SK-N-SH (cell line): Measurements from ENCODE around the gene PAXIP1. TPM values are rescaled to one million over a fixed set of nuclear protein-coding genes. Genes with fewer than 3 reads are reported as not detected.
A peak's percentile ranks its signal among the peaks of the same experiment; 100 is the strongest.

Source experiments
- CTCF ChIA-PET: fragments of 300-600, 350-600 bp; formaldehyde crosslinking; extraction: SDS; loops from one replicate; lab custom pipeline; 2021; lab: Yijun Ruan, JAX
- POLR2A ChIA-PET: fragments of 350-600 bp; sonication (Branson Sonifier 250); formaldehyde crosslinking; extraction: SDS; loops from one replicate; lab custom pipeline; 2020; ENCODE audit warnings: antibody characterized with exemption, inconsistent platforms; lab: Yijun Ruan, JAX
- DNase-seq: peaks from one replicate; pipeline ENCODE4 v3.0.0; 2012
- H2AFZ ChIP-seq: fragments of 200-600 bp; sonication (generic); 2 replicates; pipeline ENCODE4 v1.8.1; 2016; ENCODE audit warnings: antibody characterized with exemption, mild to moderate bottlenecking, low read depth
- H3F3A ChIP-seq: fragments of 200-600 bp; sonication (generic); replicated peaks from 2 replicates; pipeline ENCODE3; 2016; ENCODE audit warnings: antibody characterized with exemption, mild to moderate bottlenecking; ENCODE audit not compliant: insufficient read depth
- H3K27ac ChIP-seq, 2 experiments: fragments of 200-500 bp in 1 of 2; fragments of 200-600 bp in 1 of 2; sonication (Bioruptor generic) in 1 of 2; sonication (generic), shearing (Covaris generic) in 1 of 2; 2 replicates each; pipeline versions ENCODE4 v1.5.1 to v1.6.1; 2014 to 2016; ENCODE audit warnings: low read depth in 2 of 2, inconsistent platforms in 1 of 2, low read length in 1 of 2, mild to moderate bottlenecking in 1 of 2, mixed read lengths in 1 of 2
- H3K27me3 ChIP-seq: fragments of 200-600 bp; sonication (generic), shearing (Covaris generic); 2 replicates; pipeline ENCODE4 v1.6.1; 2016; ENCODE audit warnings: mixed run types; ENCODE audit not compliant: insufficient read depth
- H3K36me3 ChIP-seq, 2 experiments: fragments of 200-500 bp in 1 of 2; fragments of 200-600 bp in 1 of 2; sonication (Bioruptor generic) in 1 of 2; sonication (generic) in 1 of 2; replicated peaks in 1 of 2; 2 replicates each; pipeline versions ENCODE3 to v1.5.1; 2014 to 2016; ENCODE audit warnings: low read length in 1 of 2, mild to moderate bottlenecking in 1 of 2; ENCODE audit not compliant: insufficient read depth in 2 of 2, control insufficient read depth in 1 of 2
- H3K4me1 ChIP-seq, 2 experiments: fragments of 200-500 bp in 1 of 2; fragments of 200-600 bp in 1 of 2; sonication (Bioruptor generic) in 1 of 2; sonication (generic), shearing (Covaris generic) in 1 of 2; 2 replicates each; pipeline versions ENCODE4 v1.5.1 to v1.6.1; 2014 to 2016; ENCODE audit warnings: low read depth in 1 of 2, low read length in 1 of 2, mixed run types in 1 of 2; ENCODE audit not compliant: insufficient read depth in 2 of 2, control insufficient read depth in 1 of 2
- H3K4me2 ChIP-seq: fragments of 200-600 bp; sonication (generic), shearing (Covaris generic); 2 replicates; pipeline ENCODE4 v1.6.1; 2017; ENCODE audit warnings: mixed run types
- H3K4me3 ChIP-seq, 2 experiments: fragments of 200-500 bp in 1 of 2; fragments of 200-600 bp in 1 of 2; sonication (Bioruptor generic) in 1 of 2; sonication (generic), shearing (Covaris generic) in 1 of 2; 2 replicates each; pipeline versions ENCODE4 v1.5.1 to v1.8.1; 2014 to 2016; ENCODE audit warnings: low read depth in 2 of 2, inconsistent platforms in 1 of 2, low read length in 1 of 2, mild to moderate bottlenecking in 1 of 2, mixed read lengths in 1 of 2, moderate library complexity in 1 of 2
- H3K79me2 ChIP-seq: fragments of 200-600 bp; sonication (generic); 2 replicates; pipeline ENCODE4 v1.8.1; 2017; ENCODE audit warnings: mild to moderate bottlenecking; ENCODE audit not compliant: insufficient read depth
- H3K9ac ChIP-seq: fragments of 200-600 bp; sonication (generic); 2 replicates; pipeline ENCODE4 v1.6.1; 2017; ENCODE audit warnings: mixed run types
- H3K9me2 ChIP-seq: fragments of 200-600 bp; sonication (generic); 2 replicates; pipeline ENCODE4 v1.6.1; 2017; ENCODE audit warnings: mixed run types
- H3K9me3 ChIP-seq: fragments of 200-600 bp; sonication (generic); 2 replicates; pipeline ENCODE4 v1.6.1; 2017; ENCODE audit warnings: mixed run types, mild to moderate bottlenecking, moderate library complexity
- H4K20me1 ChIP-seq: fragments of 200-600 bp; sonication (generic); 2 replicates; pipeline ENCODE4 v1.6.1; 2017; ENCODE audit warnings: mild to moderate bottlenecking, mixed run types; ENCODE audit not compliant: insufficient read depth
- ELF1 ChIP-seq: IDR thresholded peaks from 2 replicates; pipeline ENCODE4 v1.4.0; 2012
- EP300 ChIP-seq, 2 experiments: IDR thresholded peaks; 2 replicates each; pipeline versions ENCODE4 v1.4.0 to v1.6.1; 2012; ENCODE audit warnings: borderline replicate concordance in 1 of 2, low read depth in 1 of 2, low read length in 1 of 2
- FOSL2 ChIP-seq: IDR thresholded peaks from 2 replicates; pipeline ENCODE4 v1.4.0; 2012; ENCODE audit warnings: low read depth, mild to moderate bottlenecking, moderate library complexity, borderline replicate concordance
- FOXJ3 ChIP-seq: sonication (generic); formaldehyde crosslinking; IDR thresholded peaks from 2 replicates; pipeline ENCODE4 v1.5.1; 2020; ENCODE audit warnings: mild to moderate bottlenecking, missing genetic modification reagents
- FOXM1 ChIP-seq: IDR thresholded peaks from 2 replicates; pipeline ENCODE4 v1.4.0; 2012; ENCODE audit warnings: low read depth, mild to moderate bottlenecking
- GABPA ChIP-seq: IDR thresholded peaks from 2 replicates; pipeline ENCODE4 v1.4.0; 2012; ENCODE audit warnings: low read depth, mild to moderate bottlenecking
- GATA2 ChIP-seq: sonication (generic); formaldehyde crosslinking; IDR thresholded peaks from 2 replicates; pipeline ENCODE4 v1.5.0; 2020; ENCODE audit warnings: mild to moderate bottlenecking, missing genetic modification reagents
- JUND ChIP-seq: IDR thresholded peaks from 2 replicates; pipeline ENCODE4 v1.4.0; 2012
- MXI1 ChIP-seq: IDR thresholded peaks from 2 replicates; pipeline ENCODE4 v1.6.1; 2012; ENCODE audit warnings: mild to moderate bottlenecking, low read depth, low read length, improper control_type of control experiment
- NFIC ChIP-seq: IDR thresholded peaks from 2 replicates; pipeline ENCODE4 v1.4.0; 2012; ENCODE audit warnings: borderline replicate concordance
- POLR2AphosphoS5 ChIP-seq: IDR thresholded peaks from 2 replicates; pipeline ENCODE4 v1.6.1; 2012; ENCODE audit warnings: low read depth, low read length
- RAD21 ChIP-seq: IDR thresholded peaks from 2 replicates; pipeline ENCODE4 v1.6.1; 2012; ENCODE audit warnings: mild to moderate bottlenecking, low read length
- SIN3A ChIP-seq: IDR thresholded peaks from 2 replicates; pipeline ENCODE4 v1.6.1; 2012; ENCODE audit warnings: low read depth, mild to moderate bottlenecking, low read length, moderate library complexity, borderline replicate concordance
- SMC3 ChIP-seq: IDR thresholded peaks from 2 replicates; pipeline ENCODE4 v1.6.1; 2012; ENCODE audit warnings: low read depth, low read length, improper control_type of control experiment
- TCF12 ChIP-seq: IDR thresholded peaks from 2 replicates; pipeline ENCODE4 v1.4.0; 2012
- YY1 ChIP-seq: IDR thresholded peaks from 2 replicates; pipeline ENCODE4 v1.4.0; 2012; ENCODE audit warnings: low read depth, mild to moderate bottlenecking
- WGBS: methylation state at CpG from one replicate; pipeline ENCODE4 v1.1.6; 2017; ENCODE audit warnings: low lambda C conversion rate; 5-methylcytosine and 5-hydroxymethylcytosine counted together
- polyA plus RNA-seq, 3 experiments: library from polyadenylated mRNA; depleted of rRNA; stranded (reverse); fragments of >200 nt; gene quantifications; 2 replicates each; pipeline ENCODE4 v1.2.3, GENCODE V29; 2012
- TF ChIP-seq, protein P1 (sequence below): fragments of 200-600 bp; sonication (generic); IDR thresholded peaks from 2 replicates; pipeline ENCODE4 v1.6.1; 2017; ENCODE audit warnings: antibody characterized with exemption, mild to moderate bottlenecking, moderate library complexity
- TF ChIP-seq, protein P2 (sequence below): IDR thresholded peaks from 2 replicates; pipeline ENCODE4 v1.4.0; 2012; ENCODE audit warnings: low read depth

PAXIP1 gene
- polyA plus RNA-seq, 1 of the 3 experiments (the other 2 are of a cell fraction): 9.2 TPM

DNA sequence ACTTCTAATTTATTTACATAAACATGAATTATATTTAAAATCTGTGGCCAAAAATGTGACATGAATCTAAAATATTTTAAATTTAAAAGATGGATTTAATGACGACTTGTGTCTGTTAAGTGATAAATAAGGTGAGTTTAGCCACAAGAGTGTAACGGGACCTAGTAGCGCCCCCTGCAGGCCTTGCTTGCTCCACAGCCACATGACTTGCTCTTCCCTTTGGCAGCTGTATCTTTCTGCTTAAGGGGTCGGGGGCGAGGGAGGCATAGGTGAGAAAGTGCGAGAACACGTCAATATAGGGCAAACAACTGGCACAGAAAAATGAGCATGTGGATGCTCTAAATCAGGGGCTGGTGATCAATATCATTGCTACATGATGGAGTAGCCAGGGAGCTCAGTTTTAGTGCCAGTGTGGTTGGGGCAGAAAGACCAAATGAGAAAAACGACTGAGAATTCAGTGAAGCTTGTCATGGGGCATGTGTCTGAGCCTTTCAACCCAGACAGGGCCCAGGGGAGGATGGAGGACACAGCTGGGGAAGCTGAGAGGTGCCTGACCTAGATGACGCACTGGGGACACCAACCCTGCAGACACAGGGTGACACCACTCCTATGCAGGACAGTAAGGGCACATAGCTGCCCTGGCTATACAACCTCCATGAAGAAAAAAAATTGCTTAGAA is 49.8 kb downstream of the PAXIP1 start:
- Histone ChIP-seq H3K27ac (no peak overlapping the region), H4K20me1 (no peaks in the 10 kb centered on the region), H3K4me3 (no peak overlapping the region; a peak in 1 of 4 replicates), H3K9me3 (no peaks in the 10 kb centered on the region), H3K9me2 (no peaks in the 10 kb centered on the region), H3K9ac (no peak overlapping the region), H3K27me3 (no peaks in the 10 kb centered on the region), H3K4me2 (no peak overlapping the region), H3F3A (peaks cover 6% of the 10 kb centered on the region), H3K4me1 (no peaks in the 10 kb centered on the region), H3K79me2 (no peaks in the 10 kb centered on the region), H2AFZ (no peak overlapping the region), H3K36me3 (peaks cover 73 to 80% of the 10 kb centered on the region in 2 experiments)
- TF ChIP-seq YY1 (no peak), RAD21 (peak; percentile 48), SMC3 (peak; percentile 53; the same call in 1 of the 2 replicates), NFIC (no peak), ELF1 (no peak)
- TF ChIP-seq, protein P1, sequence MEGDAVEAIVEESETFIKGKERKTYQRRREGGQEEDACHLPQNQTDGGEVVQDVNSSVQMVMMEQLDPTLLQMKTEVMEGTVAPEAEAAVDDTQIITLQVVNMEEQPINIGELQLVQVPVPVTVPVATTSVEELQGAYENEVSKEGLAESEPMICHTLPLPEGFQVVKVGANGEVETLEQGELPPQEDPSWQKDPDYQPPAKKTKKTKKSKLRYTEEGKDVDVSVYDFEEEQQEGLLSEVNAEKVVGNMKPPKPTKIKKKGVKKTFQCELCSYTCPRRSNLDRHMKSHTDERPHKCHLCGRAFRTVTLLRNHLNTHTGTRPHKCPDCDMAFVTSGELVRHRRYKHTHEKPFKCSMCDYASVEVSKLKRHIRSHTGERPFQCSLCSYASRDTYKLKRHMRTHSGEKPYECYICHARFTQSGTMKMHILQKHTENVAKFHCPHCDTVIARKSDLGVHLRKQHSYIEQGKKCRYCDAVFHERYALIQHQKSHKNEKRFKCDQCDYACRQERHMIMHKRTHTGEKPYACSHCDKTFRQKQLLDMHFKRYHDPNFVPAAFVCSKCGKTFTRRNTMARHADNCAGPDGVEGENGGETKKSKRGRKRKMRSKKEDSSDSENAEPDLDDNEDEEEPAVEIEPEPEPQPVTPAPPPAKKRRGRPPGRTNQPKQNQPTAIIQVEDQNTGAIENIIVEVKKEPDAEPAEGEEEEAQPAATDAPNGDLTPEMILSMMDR: peak; percentile 86
- WGBS: 85% methylated on average over 9 of the region's 9 CpGs
- peak; percentile 63 for DNase-seq
- CTCF ChIA-PET: interaction anchor here (0.7 to 17.6 kb wide), 26 partner anchors 10 to 452 kb away, joined by 3 to 153 read pairs (median 4); no protein-coding TSS in a partner anchor
- POLR2A ChIA-PET: no interaction called here

- Histone ChIP-seq H3K4me2 (no peak overlapping the region), H3K79me2 (no peaks in the 10 kb centered on the region), H3F3A (peaks cover 6% of the 10 kb centered on the region), H3K36me3 (peaks cover 78 to 84% of the 10 kb centered on the region in 2 experiments), H3K4me3 (no peak overlapping the region), H3K27ac (no peak overlapping the region), H4K20me1 (no peaks in the 10 kb centered on the region), H3K9me3 (no peaks in the 10 kb centered on the region), H3K27me3 (no peaks in the 10 kb centered on the region), H3K4me1 (no peaks in the 10 kb centered on the region), H2AFZ (no peak overlapping the region), H3K9ac (no peak overlapping the region), H3K9me2 (no peaks in the 10 kb centered on the region)
- no peak for DNase-seq
- TF ChIP-seq EP300 (IDR thresholded peaks at IDR 0.05; ENCODE audit: borderline replicate concordance in 1 of 2, low read depth in 1 of 2, low read length in 1 of 2): no peak
- no peak for TF ChIP-seq YY1
- no peak for TF ChIP-seq NFIC
- ChIA-PET POLR2A (no interaction called here), CTCF (interaction anchor here (1.7 to 17.6 kb wide), 5 partner anchors 14 to 429 kb away, joined by 4 to 153 read pairs (median 16); no protein-coding TSS in a partner anchor)
- WGBS: 100% methylated on average over 2 of the region's 2 CpGs
Observed at GRCh38 chr7:154950960-154951359, 52.0 kb downstream of the PAXIP1 start.

- Histone ChIP-seq H4K20me1 (no peaks in the 10 kb centered on the region), H3K36me3 (peaks cover 80 to 82% of the 10 kb centered on the region in 2 experiments), H3K9me3 (no peaks in the 10 kb centered on the region), H3K27ac (no peak overlapping the region), H3K9ac (no peak overlapping the region), H3K9me2 (no peaks in the 10 kb centered on the region), H3K79me2 (no peaks in the 10 kb centered on the region), H3K4me2 (no peak overlapping the region), H3K4me3 (no peak overlapping the region), H3K4me1 (no peaks in the 10 kb centered on the region; a peak in 2 of 4 replicates), H3F3A (peaks cover 3% of the 10 kb centered on the region), H2AFZ (no peak overlapping the region), H3K27me3 (no peaks in the 10 kb centered on the region)
- ChIA-PET POLR2A (no interaction called here), CTCF (interaction anchor here (1.0 to 17.6 kb wide), 6 partner anchors 10 to 397 kb away, joined by 3 to 153 read pairs (median 6); no protein-coding TSS in a partner anchor)
- DNase-seq: no peak
- 95% methylated on average over 5 of the region's 5 CpGs for WGBS
- TF ChIP-seq SMC3: no peak
- no peak for TF ChIP-seq POLR2AphosphoS5
- no peak for TF ChIP-seq JUND
- TF ChIP-seq FOSL2: no peak
- no peak for TF ChIP-seq TCF12
- no peak for TF ChIP-seq SIN3A
- no peak for TF ChIP-seq FOXM1
- TF ChIP-seq, protein P2, sequence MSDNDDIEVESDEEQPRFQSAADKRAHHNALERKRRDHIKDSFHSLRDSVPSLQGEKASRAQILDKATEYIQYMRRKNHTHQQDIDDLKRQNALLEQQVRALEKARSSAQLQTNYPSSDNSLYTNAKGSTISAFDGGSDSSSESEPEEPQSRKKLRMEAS: no peak
- no peak for TF ChIP-seq GATA2
- TF ChIP-seq EP300 (IDR thresholded peaks at IDR 0.05; ENCODE audit: borderline replicate concordance in 1 of 2, low read depth in 1 of 2, low read length in 1 of 2): no peak
- no peak for TF ChIP-seq YY1
- no peak for TF ChIP-seq GABPA
- TF ChIP-seq, protein P1: no peak
- no peak for TF ChIP-seq MXI1
- no peak for TF ChIP-seq FOXJ3 (CRISPR knock-in tag)
Observed at GRCh38 chr7:154947604-154948003, 55.3 kb downstream of the PAXIP1 start.
